PC-3 (cell line): ENCODE data around the gene MME.

Source experiments
- EZH2 ChIP-seq: fragments of 300-600 bp; sonication (generic); IDR thresholded peaks from one replicate; pipeline ENCODE4 v1.6.1; 2017; ENCODE audit warnings: antibody characterized with exemption, mild to moderate bottlenecking, low read length; ENCODE audit not compliant: unreplicated experiment
- TF ChIP-seq, protein P1 (sequence below): fragments of 300-600 bp; sonication (generic); conservative IDR thresholded peaks from 2 replicates; pipeline ENCODE4 v1.5.1; 2017; ENCODE audit warnings: antibody characterized with exemption, low read depth, mild to moderate bottlenecking, low read length

- no peak for TF ChIP-seq EZH2
- TF ChIP-seq, protein P1, sequence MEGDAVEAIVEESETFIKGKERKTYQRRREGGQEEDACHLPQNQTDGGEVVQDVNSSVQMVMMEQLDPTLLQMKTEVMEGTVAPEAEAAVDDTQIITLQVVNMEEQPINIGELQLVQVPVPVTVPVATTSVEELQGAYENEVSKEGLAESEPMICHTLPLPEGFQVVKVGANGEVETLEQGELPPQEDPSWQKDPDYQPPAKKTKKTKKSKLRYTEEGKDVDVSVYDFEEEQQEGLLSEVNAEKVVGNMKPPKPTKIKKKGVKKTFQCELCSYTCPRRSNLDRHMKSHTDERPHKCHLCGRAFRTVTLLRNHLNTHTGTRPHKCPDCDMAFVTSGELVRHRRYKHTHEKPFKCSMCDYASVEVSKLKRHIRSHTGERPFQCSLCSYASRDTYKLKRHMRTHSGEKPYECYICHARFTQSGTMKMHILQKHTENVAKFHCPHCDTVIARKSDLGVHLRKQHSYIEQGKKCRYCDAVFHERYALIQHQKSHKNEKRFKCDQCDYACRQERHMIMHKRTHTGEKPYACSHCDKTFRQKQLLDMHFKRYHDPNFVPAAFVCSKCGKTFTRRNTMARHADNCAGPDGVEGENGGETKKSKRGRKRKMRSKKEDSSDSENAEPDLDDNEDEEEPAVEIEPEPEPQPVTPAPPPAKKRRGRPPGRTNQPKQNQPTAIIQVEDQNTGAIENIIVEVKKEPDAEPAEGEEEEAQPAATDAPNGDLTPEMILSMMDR = no peak
These were observed 30.2 kb upstream of the MME start for GRCh38 chr3:155049959-155050358.
